H9 (cell line): ENCODE data around the gene BATF. TPM values are rescaled to one million over a fixed set of nuclear protein-coding genes. Genes with fewer than 3 reads are reported as not detected.

Experiments
- DNase-seq: peaks from one replicate; pipeline ENCODE4 v3.0.0-alpha.2; 2017
- H2AFZ ChIP-seq: one replicate; pipeline ENCODE4 v1.6.1; 2013; ENCODE audit warnings: mild to moderate bottlenecking, low read length, control low read depth, moderate library complexity
- H2AK5ac ChIP-seq: 2 replicates; pipeline ENCODE4 v1.6.1; 2013; ENCODE audit warnings: low read length, control low read depth, mixed read lengths; ENCODE audit not compliant: insufficient read length
- H2BK120ac ChIP-seq: one replicate; pipeline ENCODE4 v1.6.1; 2013; ENCODE audit warnings: low read depth, mild to moderate bottlenecking, low read length, control low read depth, inconsistent platforms; ENCODE audit not compliant: poor library complexity, severe bottlenecking
- H2BK12ac ChIP-seq: 2 replicates; pipeline ENCODE4 v1.6.1; 2013; ENCODE audit warnings: low read length, control low read depth, mixed read lengths, low read depth; ENCODE audit not compliant: insufficient read length
- H2BK15ac ChIP-seq: 2 replicates; pipeline ENCODE4 v1.6.1; 2013; ENCODE audit warnings: low read depth, low read length, control low read depth
- H2BK20ac ChIP-seq: one replicate; pipeline ENCODE4 v1.6.1; 2013; ENCODE audit warnings: low read depth, mild to moderate bottlenecking, low read length, control low read depth, inconsistent platforms; ENCODE audit not compliant: poor library complexity, severe bottlenecking
- H2BK5ac ChIP-seq: 2 replicates; pipeline ENCODE4 v1.6.1; 2013; ENCODE audit warnings: low read length, control low read depth, mixed read lengths; ENCODE audit not compliant: insufficient read length
- H3K14ac ChIP-seq: 2 replicates; pipeline ENCODE4 v1.6.1; 2013; ENCODE audit warnings: low read length, control low read depth; ENCODE audit not compliant: insufficient read depth
- H3K18ac ChIP-seq: 2 replicates; pipeline ENCODE4 v1.6.1; 2013; ENCODE audit warnings: low read depth, mild to moderate bottlenecking, mixed read lengths, low read length, control low read depth; ENCODE audit not compliant: insufficient read length
- H3K23ac ChIP-seq: 2 replicates; pipeline ENCODE4 v1.6.1; 2013; ENCODE audit warnings: low read length, control low read depth, mixed read lengths, low read depth; ENCODE audit not compliant: insufficient read length
- H3K23me2 ChIP-seq: 2 replicates; pipeline ENCODE4 v1.6.1; 2013; ENCODE audit warnings: low read depth, mild to moderate bottlenecking, mixed read lengths, low read length, control low read depth; ENCODE audit not compliant: insufficient read length, poor library complexity, severe bottlenecking
- H3K27ac ChIP-seq: 2 replicates; pipeline ENCODE4 v1.5.1; 2013; ENCODE audit warnings: low read length, control low read depth, mixed read lengths, low read depth; ENCODE audit not compliant: insufficient read length
- H3K27me3 ChIP-seq: 2 replicates; pipeline ENCODE4 v1.6.1; 2013; ENCODE audit warnings: low read length, control low read depth, inconsistent platforms; ENCODE audit not compliant: insufficient read depth
- H3K4ac ChIP-seq: 2 replicates; pipeline ENCODE4 v1.6.1; 2013; ENCODE audit warnings: low read depth, mild to moderate bottlenecking, control low read depth, inconsistent platforms, low read length, moderate library complexity
- H3K4me1 ChIP-seq: 2 replicates; pipeline ENCODE4 v1.6.1; 2013; ENCODE audit warnings: low read length, control low read depth, inconsistent platforms; ENCODE audit not compliant: insufficient read depth
- H3K4me2 ChIP-seq: 2 replicates; pipeline ENCODE4 v1.6.1; 2013; ENCODE audit warnings: low read length, control low read depth, mixed read lengths; ENCODE audit not compliant: insufficient read length, insufficient read depth
- H3K56ac ChIP-seq: 2 replicates; pipeline ENCODE4 v1.6.1; 2013; ENCODE audit warnings: low read depth, mild to moderate bottlenecking, mixed read lengths, low read length, control low read depth; ENCODE audit not compliant: insufficient read length
- H3K79me1 ChIP-seq: 2 replicates; pipeline ENCODE4 v1.6.1; 2013; ENCODE audit warnings: low read depth, mild to moderate bottlenecking, moderate library complexity, low read length, control low read depth, inconsistent platforms; ENCODE audit not compliant: insufficient read depth, poor library complexity, severe bottlenecking
- H3K79me2 ChIP-seq: 2 replicates; pipeline ENCODE4 v1.6.1; 2013; ENCODE audit warnings: low read length, control low read depth, inconsistent platforms; ENCODE audit not compliant: insufficient read depth
- H3K9ac ChIP-seq: 2 replicates; pipeline ENCODE4 v1.6.1; 2013; ENCODE audit warnings: low read length, control low read depth, mixed read lengths; ENCODE audit not compliant: insufficient read length; ENCODE audit errors: extremely low read depth
- H3K9me3 ChIP-seq: one replicate; pipeline ENCODE4 v1.6.1; 2013; ENCODE audit warnings: low read depth, low read length, inconsistent platforms; ENCODE audit not compliant: control insufficient read depth
- H3T11ph ChIP-seq: one replicate; pipeline ENCODE4 v1.6.1; 2013; ENCODE audit warnings: mild to moderate bottlenecking, low read length, control low read depth, inconsistent platforms
- H4K20me1 ChIP-seq: one replicate; pipeline ENCODE4 v1.6.1; 2013; ENCODE audit not compliant: control insufficient read depth, insufficient read length, insufficient read depth
- H4K5ac ChIP-seq: 2 replicates; pipeline ENCODE4 v1.6.1; 2013; ENCODE audit warnings: low read depth, mild to moderate bottlenecking, mixed read lengths, low read length, control low read depth; ENCODE audit not compliant: insufficient read length
- H4K8ac ChIP-seq: replicated peaks from 2 replicates; pipeline ENCODE4 v1.6.1; 2013; ENCODE audit warnings: low read length, control low read depth, mixed read lengths, low read depth; ENCODE audit not compliant: insufficient read length
- H4K91ac ChIP-seq: 2 replicates; pipeline ENCODE4 v1.6.1; 2013; ENCODE audit warnings: low read depth, mild to moderate bottlenecking, moderate library complexity, mixed read lengths, low read length, control low read depth; ENCODE audit not compliant: insufficient read length
- H3K27ac Mint-ChIP-seq, 3 experiments: 2 replicates in 2 of 3; 3 replicates in 1 of 3; pipeline ENCODE4 v1.8.0; 2020 to 2021; ENCODE audit warnings: mixed read lengths in 3 of 3, mild to moderate bottlenecking in 1 of 3, moderate library complexity in 1 of 3
- H3K27me3 Mint-ChIP-seq: 2 replicates; pipeline ENCODE4 v1.8.0; 2021; ENCODE audit warnings: low read depth, mild to moderate bottlenecking, moderate library complexity, mixed read lengths
- H3K36me3 Mint-ChIP-seq, 3 experiments: 2 replicates in 2 of 3; 3 replicates in 1 of 3; pipeline ENCODE4 v1.8.0; 2020 to 2021; ENCODE audit warnings: low read depth in 3 of 3, mixed read lengths in 3 of 3; ENCODE audit not compliant: insufficient read depth in 1 of 3
- H3K4me1 Mint-ChIP-seq, 2 experiments: 2 replicates each; pipeline ENCODE4 v1.8.0; 2020; ENCODE audit warnings: mixed read lengths in 2 of 2
- H3K4me3 Mint-ChIP-seq, 2 experiments: 2 replicates in 1 of 2; 3 replicates in 1 of 2; pipeline ENCODE4 v1.8.0; 2020 to 2021; ENCODE audit warnings: mild to moderate bottlenecking in 2 of 2, mixed read lengths in 2 of 2, moderate library complexity in 1 of 2
- H3K9me3 Mint-ChIP-seq, 2 experiments: 2 replicates in 1 of 2; 3 replicates in 1 of 2; pipeline ENCODE4 v1.8.0; 2020; ENCODE audit warnings: mild to moderate bottlenecking in 2 of 2, mixed read lengths in 2 of 2, moderate library complexity in 1 of 2
- WGBS: extraction: QIAGEN DNeasy Blood & Tissue Kit; methylation state at CpG from one replicate; pipeline ENCODE4 v1.1.7; 2013; ENCODE audit warnings: missing lambda C conversion rate, low lambda C conversion rate, mixed read lengths; ENCODE audit not compliant: insufficient read length; ENCODE audit errors: extremely low coverage; 5-methylcytosine and 5-hydroxymethylcytosine counted together
- total RNA-seq: library from RNA; stranded (reverse); gene quantifications from 2 replicates; pipeline ENCODE4 v1.2.1, GENCODE V29; 2021
- TF ChIP-seq, protein P1 (sequence below): fragments of 200-600 bp; sonication (generic); conservative IDR thresholded peaks from 3 replicates; pipeline ENCODE4 v1.8.0; 2021; ENCODE audit warnings: antibody characterized with exemption, mild to moderate bottlenecking

Gene BATF
- total RNA-seq, 1 experiment from 2014 or later = not detected

DNA sequence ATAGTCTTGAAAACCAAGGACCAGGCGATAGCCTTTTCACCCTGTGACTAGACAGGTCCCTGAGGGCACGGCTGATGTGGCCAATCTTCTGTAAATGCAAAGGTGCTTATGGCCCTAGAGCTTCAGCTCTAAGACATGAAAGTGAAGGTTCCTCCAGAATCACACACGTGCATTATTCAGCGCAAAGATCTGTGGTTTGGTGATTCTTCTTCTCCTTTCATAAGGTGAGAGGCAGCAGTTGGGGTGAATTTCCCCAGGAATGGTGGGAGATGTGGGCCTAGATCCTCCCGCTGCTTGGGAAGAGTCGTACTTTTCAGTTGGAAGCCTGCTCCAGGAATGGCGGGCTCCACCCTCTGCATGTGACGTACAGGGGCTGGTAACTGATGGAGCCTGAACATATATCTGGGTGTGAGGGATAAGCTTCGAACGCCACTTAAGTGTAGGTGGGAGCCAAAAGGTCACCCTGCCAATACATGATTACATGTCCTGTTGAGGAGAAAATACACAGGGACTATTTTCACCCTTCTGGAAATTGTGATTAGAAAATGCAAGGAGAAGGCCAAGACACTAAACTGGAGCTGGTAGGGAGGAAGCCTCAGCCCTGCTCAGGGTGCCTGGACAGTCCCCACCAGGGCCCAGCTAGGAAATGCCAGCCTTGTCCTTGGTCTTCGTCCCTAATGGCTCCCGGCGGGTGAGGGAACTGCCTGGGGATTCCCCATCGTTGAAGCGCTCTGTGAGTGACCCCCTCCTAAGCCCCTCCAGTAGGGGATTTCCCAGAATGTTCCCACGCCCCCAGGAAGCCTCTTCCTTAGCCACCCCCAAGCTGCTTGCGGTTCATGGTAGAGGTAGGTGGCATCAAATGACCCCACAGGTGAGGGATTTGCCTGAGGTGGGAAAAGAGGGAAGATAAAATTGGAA, 17.6 kb downstream of the BATF start:
- no peaks in the 10 kb centered on the region for H3K4me1 ChIP-seq
- no peaks in the 10 kb centered on the region for H4K20me1 ChIP-seq
- no peak overlapping the region for H2AK5ac ChIP-seq
- no peaks in the 10 kb centered on the region for H3K27me3 ChIP-seq
- no peaks in the 10 kb centered on the region for H3K9me3 ChIP-seq
- H3K79me1 ChIP-seq = no peaks in the 10 kb centered on the region
- no peak overlapping the region for H2BK120ac ChIP-seq
- no peak overlapping the region for H2BK20ac ChIP-seq
- no peak overlapping the region for H3K9ac ChIP-seq
- H3K56ac ChIP-seq = no peak overlapping the region
- no peaks in the 10 kb centered on the region for H3K9me3 Mint-ChIP-seq
- no peak for DNase-seq
- H3T11ph ChIP-seq = no peak overlapping the region
- H3K27me3 Mint-ChIP-seq = no peaks in the 10 kb centered on the region
- H3K4me1 Mint-ChIP-seq = peaks cover 6 to 9% of the 10 kb centered on the region in 2 experiments; a peak in 3 of 4 replicates
- TF ChIP-seq, protein P1, sequence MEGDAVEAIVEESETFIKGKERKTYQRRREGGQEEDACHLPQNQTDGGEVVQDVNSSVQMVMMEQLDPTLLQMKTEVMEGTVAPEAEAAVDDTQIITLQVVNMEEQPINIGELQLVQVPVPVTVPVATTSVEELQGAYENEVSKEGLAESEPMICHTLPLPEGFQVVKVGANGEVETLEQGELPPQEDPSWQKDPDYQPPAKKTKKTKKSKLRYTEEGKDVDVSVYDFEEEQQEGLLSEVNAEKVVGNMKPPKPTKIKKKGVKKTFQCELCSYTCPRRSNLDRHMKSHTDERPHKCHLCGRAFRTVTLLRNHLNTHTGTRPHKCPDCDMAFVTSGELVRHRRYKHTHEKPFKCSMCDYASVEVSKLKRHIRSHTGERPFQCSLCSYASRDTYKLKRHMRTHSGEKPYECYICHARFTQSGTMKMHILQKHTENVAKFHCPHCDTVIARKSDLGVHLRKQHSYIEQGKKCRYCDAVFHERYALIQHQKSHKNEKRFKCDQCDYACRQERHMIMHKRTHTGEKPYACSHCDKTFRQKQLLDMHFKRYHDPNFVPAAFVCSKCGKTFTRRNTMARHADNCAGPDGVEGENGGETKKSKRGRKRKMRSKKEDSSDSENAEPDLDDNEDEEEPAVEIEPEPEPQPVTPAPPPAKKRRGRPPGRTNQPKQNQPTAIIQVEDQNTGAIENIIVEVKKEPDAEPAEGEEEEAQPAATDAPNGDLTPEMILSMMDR = no peak
- H2BK15ac ChIP-seq = no peak overlapping the region
- no peak overlapping the region for H2BK12ac ChIP-seq
- H2BK5ac ChIP-seq = no peak overlapping the region
- H3K4me2 ChIP-seq = no peak overlapping the region
- no peaks in the 10 kb centered on the region for H3K79me2 ChIP-seq
- H3K23ac ChIP-seq = no peak overlapping the region
- H3K18ac ChIP-seq = no peak overlapping the region
- H3K4ac ChIP-seq = no peak overlapping the region
- H3K23me2 ChIP-seq = no peaks in the 10 kb centered on the region
- H4K5ac ChIP-seq = no peak overlapping the region
- no peak overlapping the region for H3K27ac Mint-ChIP-seq
- H2AFZ ChIP-seq = no peak overlapping the region
- no peak overlapping the region for H4K91ac ChIP-seq
- WGBS = no CpG with 5 or more reads among the region's 17 CpGs
- H4K8ac ChIP-seq = no peak overlapping the region
- H3K36me3 Mint-ChIP-seq = no peaks in the 10 kb centered on the region
- H3K27ac ChIP-seq = no peak overlapping the region
- H3K4me3 Mint-ChIP-seq = no peak overlapping the region
- H3K14ac ChIP-seq = no peak overlapping the region; the same call in 1 of the 2 replicates
